Mucosa of gallbladder (tissue), 1 donor: Measurements from ENCODE around the gene SMG1. TPM values are rescaled to one million over a fixed set of nuclear protein-coding genes. Genes with fewer than 3 reads are reported as not detected.
"Not testable (repeated sequence)": the region's sequence is repeated elsewhere in the genome, so short reads cannot be mapped to it uniquely, and the experiment has no call there.

Experiments
- DNase-seq: peaks from one replicate; pipeline ENCODE4 v3.0.0-alpha.2; 2020; ENCODE audit warnings: low spot score
- total RNA-seq: library from RNA; stranded (reverse); gene quantifications from one replicate; pipeline ENCODE4 v1.2.1, GENCODE V29; 2021
- donor health status: DM: no; HTN: no; CAD: no.

The SMG1 gene
- total RNA-seq, 1 donor from 2014 or later: 76.3 TPM

GRCh38 chr16:18759598-18760520 is 166.3 kb downstream of the SMG1 start:
- peak; percentile 49 for DNase-seq

GRCh38 chr16:18757960-18758660 is 168.1 kb downstream of the SMG1 start:
- DNase-seq: not testable (repeated sequence)

- not testable (repeated sequence) for DNase-seq
These were observed 169.6 kb downstream of the SMG1 start for GRCh38 chr16:18756639-18757038.

Other genes with a start within 250 kb of the SMG1 start
- gene RPS15A, start 136.1 kb downstream of the SMG1 start, total RNA-seq: 899 TPM
- gene ARL6IP1, start 124.9 kb downstream of the SMG1 start, total RNA-seq: 154 TPM
- 1.4 TPM for gene TMC7, start 57.5 kb upstream of the SMG1 start, total RNA-seq
- 26.2 TPM for gene COQ7, start 141.2 kb upstream of the SMG1 start, total RNA-seq
- 37.5 TPM for gene ITPRIPL2, start 187.6 kb upstream of the SMG1 start, total RNA-seq
- 4.0 TPM for gene SYT17, start 241.8 kb upstream of the SMG1 start, total RNA-seq